ENCODE results near the gene GHSR.

Gene GHSR, protein sequence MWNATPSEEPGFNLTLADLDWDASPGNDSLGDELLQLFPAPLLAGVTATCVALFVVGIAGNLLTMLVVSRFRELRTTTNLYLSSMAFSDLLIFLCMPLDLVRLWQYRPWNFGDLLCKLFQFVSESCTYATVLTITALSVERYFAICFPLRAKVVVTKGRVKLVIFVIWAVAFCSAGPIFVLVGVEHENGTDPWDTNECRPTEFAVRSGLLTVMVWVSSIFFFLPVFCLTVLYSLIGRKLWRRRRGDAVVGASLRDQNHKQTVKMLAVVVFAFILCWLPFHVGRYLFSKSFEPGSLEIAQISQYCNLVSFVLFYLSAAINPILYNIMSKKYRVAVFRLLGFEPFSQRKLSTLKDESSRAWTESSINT

DNA sequence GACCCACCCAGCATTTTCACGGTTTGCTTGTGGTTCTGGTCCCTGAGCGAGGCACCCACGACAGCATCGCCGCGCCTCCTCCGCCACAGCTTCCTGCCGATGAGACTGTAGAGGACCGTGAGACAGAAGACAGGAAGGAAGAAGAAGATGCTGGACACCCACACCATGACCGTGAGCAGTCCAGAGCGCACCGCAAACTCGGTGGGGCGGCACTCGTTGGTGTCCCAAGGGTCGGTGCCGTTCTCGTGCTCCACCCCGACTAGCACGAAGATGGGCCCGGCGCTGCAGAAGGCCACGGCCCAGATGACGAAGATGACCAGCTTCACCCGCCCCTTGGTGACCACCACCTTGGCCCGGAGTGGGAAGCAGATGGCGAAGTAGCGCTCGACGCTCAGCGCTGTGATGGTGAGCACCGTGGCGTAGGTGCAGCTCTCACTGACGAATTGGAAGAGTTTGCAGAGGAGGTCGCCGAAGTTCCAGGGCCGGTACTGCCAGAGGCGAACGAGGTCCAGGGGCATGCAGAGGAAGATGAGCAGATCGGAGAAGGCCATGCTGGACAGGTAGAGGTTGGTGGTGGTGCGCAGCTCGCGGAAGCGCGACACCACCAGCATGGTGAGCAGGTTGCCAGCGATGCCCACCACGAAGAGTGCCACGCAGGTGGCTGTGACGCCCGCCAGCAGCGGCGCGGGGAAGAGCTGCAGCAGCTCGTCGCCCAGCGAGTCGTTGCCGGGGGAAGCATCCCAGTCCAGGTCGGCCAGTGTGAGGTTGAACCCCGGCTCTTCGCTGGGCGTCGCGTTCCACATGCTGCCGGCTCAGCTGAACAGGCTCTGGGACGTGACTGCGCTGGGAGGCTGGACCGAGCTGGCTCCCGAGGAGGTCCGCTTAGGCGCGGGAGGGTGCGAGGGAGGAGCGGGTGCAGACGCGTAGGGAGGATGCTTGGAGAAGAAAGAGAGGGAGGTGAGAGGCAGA lies at the start of gene GHSR:
Gene GHSR, minus strand, starts transcription at position 846 of the 969 bp plus-strand sequence. Its CDS starts 43 bp downstream, at position 803.
- no peak for DNase-seq

DNA sequence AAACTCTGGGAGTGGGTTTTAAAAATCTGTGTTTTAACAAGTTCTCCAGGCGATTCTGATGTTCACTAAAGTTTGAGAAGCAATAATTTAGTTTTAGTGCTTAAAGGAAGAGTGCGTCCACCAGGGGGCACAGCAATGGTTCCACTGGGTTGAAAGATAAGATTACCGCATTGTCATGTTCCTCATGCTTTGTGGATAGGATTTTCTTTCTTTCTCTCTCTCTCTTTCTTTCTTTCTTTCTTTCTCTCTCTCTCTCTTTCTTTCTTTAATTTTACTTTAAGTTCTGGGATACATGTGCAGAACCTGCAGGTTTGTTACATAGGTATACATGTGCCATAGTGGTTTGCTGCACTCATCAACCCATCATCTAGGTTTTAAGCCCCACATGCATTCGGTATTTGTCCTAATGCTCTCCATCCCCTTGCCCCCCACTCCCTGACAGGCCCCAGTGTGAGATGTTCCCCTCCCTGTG lies 42.0 kb upstream of the GHSR start:
- peak; percentile 83 to 86 for DNase-seq

DNA sequence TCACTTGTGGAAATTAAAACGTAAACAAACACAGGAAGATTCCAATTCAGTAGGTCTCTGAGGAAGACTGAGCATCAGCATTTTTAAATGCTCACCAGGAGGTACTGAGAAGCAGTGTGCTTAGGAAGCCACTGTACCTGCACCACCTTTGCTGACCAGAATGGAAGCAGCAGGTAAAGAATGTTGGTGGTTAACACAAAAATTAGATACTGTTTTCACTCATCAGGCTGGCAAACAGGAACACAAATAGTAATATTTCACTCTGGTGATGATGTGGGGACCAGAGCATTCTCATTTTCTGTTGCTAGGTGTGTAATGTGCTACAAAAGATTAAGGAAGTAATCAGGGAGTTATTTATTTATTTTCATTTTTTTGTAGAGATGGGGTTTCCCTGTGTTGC lies 29.9 kb upstream of the GHSR start:
- no peak for DNase-seq

DNA sequence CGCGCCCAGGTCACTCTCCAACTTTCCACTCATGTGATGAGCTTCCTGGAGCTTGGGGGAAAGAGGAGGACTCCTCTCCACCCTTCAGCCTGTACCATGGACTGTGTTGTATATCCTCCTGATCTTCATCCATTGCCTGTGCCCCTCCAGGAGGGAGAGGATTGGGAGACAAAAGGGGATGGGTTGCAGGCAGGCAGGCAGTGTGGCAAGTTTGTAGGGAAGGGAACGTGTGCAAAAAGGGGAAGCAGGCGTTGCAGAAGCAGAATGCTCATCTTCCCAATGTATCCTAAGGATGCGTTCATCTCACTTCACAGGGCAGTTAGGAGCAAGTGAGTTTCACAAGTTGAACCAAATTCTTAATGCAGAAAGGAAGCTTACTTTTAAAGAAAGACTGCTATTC lies 28.1 kb upstream of the GHSR start:
- DNase-seq, result peak; percentile 75

DNA sequence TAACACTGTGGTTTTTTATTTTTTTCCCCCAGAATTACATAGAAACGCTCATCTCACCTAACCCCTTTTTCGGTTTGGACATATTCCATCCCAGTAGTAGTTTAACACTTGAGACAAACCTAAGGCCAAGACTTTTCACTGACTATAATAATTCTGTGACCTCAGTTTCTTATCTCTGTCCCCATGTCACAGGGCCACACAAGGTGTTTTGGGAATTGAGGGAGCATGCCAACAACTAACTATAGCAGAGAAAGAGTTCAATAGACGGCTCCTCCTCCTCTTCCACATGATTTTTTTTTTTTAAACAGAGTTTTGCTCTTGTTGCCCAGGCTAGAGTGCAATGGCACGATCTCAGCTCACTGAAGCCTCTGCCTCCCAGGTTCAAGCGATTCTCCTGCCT lies 27.4 kb upstream of the GHSR start:
- no peak for DNase-seq

DNA sequence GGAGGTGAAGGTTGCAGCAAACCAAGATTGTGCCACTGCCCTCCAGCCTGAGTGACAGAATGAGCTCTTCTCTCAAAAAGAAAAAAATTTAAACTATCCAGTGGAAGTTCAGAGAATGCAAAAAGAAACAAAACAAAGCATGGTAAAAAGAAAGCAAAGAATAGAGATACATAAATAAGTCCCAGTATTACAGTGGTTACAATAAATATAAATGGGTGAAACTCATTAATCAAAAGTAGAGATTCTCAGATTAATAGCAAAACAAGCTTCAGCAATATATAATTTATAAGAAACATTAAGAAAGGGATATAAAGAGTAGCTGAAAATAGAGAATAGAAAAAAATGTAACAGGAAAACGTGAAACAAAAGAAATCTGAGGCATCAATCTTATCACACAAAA lies 23.6 kb upstream of the GHSR start:
- DNase-seq, result no peak

DNA sequence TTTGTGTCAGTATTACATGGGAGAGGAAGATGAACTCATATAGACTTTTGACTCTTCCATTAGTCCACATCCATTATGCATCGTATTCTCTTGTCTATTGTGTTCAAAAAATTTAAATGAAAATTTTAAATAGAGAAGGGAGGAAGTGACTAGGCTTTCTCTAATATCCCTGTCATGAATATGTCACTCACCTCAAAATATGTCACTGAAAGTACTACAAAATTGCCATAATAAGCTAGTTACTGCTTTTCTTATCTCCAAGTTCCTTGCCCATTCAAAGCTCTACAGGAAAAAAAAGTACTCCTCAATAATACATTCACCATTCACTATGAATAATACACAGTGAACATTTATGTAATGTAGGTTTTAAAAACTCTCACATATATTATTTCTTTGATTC lies 22.3 kb upstream of the GHSR start:
- no peak for DNase-seq

DNA sequence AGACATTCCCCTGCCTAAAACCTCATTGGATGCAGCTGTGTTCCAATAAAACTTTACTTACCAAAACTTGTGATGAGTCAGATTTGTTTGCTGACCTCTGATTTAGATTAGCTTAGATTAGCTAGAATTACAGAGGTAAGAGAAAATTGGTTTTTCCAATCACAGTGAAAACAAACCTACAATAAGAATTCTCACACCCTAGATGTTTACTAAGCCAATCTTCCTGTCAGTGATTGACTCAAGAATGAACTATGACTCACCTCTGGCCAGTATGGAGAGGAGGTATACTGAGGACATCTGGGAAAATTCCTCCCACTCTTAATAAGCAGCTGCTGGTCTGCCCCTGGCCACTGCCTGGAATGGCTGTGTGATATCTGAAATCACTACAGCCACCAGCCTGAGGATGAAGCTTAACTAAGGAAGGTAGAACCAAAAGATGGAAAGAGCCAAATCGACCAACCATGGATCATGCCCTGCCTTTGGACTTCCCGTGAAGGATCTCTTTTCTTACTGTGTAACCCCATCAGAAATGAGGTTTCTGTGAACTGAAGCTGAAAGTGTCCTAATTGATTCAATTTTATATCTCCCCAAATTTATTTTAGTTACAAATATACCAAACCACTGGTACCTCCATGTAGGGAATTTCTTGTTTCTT lies 19.0 kb upstream of the GHSR start:
- no peak for DNase-seq

DNA sequence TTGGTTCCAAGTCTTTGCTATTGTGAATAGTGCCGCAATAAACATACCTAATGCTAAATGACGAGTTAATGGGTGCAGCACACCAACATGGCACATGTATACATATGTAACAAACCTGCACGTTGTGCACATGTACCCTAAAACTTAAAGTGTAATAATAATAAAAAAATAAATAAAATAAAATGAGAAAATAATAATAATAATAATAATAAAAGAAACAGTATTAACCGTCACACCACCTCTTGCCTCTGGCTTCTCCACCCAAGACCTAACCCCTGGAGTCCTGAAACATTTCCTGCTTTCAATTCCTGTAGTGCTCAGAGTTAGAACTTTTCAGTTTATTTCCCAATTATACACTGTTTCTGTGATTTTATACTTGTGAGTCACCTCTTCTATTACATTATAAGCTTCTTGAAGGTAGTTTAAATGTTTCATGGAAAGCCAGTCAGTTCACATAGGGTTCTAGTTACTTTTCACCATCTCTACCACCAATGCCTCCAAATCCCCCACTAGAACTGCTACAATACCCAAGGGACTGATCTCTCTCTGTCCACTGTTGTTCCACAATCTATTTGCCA lies 18.4 kb upstream of the GHSR start:
- DNase-seq, result no peak

DNA sequence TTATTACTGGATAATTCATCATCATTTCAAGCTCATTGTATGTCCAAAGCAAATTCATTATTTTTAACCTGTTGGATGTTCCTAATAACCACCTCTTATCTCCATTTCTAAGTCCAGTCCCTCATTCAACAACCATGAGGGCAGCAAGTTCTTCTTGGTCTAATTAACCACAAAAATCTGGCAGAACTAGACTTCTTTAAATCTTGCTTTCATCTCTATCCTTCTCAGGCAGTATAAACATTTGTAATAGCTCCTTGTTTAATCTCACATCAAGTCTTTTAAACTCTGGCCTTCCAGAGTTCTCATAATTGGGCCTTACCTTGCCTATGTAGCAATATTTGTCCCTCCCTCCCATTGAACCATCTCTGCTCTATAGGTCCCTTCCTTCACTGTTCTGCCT lies 17.0 kb upstream of the GHSR start:
- no peak for DNase-seq

DNA sequence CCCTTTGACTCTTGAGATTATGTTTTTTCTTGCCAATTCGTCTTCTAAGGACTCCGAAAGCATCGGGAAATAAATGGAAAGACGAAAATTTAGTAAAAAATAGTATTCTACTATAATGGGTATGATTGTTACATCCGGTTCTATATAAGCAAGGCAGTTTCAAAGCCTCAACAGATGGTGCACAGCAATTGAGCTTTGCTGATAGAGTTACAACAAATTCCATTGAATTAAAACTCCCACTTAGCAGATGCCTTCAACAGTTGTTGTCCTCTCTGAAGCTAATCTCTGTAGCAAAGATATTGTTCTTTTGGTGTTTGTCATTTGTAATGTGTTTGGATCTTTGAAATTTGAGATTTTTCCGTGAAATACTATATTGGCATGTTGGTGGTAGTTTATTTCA lies 16.1 kb upstream of the GHSR start:
- DNase-seq, result no peak

DNA sequence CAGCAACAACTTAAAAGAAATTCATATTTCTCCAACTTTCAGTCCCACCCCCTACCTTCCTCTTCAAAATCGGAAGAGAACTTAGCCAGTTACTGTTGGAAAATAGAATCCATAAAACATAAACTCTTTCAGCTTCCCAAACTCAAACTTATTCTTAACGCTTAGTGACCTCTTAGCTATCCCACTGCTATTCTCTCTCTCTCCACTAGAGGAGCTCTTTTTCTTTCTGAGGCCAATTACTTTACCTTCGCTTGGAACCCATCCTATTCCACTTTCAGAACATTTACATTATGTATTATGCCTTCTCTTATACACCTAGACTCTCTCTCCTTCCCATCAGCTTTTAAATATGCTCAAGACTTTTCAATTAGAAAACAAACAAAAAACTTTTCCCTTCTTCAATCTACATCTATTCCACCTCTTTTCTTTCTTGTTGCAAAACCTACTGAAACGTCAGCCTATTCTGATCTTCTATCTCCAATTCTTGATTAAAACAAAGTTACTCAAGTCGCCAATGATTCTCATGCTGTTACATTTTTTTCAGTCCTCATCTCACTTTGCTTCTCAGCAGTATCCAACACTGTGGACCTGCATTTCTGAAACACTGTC lies 13.4 kb upstream of the GHSR start:
- DNase-seq, result peak; percentile 62 to 79

DNA sequence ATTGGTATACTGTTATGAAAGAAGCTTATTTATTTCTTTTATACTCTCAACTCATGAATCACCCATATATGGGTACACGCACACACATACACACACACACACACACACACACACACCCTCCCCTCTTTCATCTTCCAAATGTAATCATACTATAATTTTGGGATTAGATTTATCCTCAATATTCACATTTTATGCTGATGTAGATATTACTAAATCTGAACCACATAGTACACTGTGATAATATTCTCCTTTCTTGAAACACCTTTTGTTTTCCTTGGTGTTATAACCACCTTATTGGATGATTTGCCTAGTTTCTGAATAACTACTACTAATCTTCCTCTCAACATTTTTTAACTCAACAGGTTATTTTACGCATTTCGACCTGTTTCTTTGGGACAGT lies 8.1 kb upstream of the GHSR start:
- no peak for DNase-seq

DNA sequence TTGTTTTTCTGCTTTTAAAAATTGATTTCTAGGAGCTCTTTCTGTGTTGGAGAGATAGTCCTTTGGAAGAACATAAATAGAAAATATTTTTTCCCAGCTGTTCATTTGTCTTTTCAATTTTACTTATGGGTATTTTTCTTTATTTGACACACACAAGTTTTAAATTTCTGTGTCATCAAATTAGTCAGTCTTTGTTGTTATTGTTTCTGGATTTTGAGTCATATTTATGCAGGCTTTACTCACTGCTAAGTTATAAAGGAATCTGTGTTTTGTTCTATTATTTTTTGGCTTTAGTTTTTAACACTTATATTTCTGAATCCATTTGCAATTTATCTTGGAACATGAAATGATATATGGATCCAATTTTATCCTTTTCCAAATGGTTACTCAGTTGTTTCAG lies 5.9 kb upstream of the GHSR start:
- no peak for DNase-seq

DNA sequence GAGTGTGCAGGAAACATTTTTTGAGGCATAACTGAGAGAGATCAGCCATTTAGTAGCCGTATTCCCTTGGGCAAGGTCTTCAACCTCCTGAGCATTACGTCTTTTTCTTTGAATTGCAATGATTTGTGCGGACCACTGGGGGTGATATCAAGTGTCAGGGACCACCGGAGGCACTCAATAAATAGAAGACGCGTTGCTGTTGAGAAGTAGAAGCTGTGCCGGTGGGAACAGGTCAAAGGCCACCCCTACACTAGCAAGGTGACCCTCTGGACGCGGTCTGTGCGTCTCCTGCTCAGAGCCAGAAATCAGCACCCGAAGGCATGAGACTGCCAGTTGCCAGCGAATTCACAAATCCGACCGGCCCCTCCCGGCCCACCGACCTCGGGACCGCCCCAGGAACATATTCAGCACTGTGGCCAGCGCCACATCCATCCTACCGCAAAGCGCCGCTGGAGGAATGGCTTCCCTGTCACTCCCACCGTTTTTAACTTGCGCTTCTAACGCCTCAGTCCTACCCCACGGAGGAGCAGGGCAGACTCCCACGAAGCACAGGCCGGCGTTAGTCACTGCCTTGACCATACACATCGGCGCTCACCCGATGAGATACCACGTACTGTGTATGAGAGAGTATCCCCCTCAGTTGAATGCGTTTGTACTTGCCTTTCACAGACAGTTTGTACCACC lies 1.4 kb upstream of the GHSR start:
- DNase-seq, result no peak

DNA sequence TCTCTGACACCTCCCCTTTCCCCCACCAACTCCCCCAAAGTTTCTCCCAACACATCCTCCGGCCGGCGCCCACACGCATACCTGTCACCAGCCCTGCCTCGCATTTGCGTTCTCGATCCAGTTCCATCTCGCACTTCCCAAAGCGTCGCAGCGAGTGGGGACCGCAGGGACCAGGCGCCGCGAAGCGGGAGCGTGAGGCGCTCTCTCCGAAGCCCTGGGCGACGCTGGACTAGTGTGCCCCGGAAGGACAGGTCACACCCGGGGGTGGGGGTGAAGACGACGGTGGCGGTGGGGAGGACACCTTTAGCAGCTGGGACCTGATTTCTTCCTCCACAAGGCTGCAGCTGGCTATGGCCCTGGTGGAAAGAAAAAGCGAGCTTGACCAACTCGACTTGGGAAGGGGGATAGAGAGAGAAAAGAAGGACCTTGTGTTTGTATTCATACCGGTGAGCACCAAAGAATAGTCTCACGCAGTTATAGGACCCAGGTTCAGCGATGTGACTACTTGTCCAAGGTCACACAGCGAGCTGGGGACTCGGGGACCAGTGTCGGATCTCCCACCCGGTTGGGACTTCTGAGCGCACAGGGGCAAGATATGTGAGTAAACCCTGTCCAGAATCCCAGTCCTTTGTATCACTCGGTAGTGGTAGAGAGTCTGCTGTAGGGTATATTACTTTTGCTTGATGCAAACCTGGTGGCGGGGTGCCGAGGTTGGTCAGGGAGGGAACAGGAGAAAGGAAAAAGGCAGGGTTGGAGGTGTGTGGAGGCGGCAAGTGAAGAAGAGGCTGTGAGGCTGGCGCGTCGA lies 607 bp upstream of the GHSR start:
- DNase-seq, result no peak

DNA sequence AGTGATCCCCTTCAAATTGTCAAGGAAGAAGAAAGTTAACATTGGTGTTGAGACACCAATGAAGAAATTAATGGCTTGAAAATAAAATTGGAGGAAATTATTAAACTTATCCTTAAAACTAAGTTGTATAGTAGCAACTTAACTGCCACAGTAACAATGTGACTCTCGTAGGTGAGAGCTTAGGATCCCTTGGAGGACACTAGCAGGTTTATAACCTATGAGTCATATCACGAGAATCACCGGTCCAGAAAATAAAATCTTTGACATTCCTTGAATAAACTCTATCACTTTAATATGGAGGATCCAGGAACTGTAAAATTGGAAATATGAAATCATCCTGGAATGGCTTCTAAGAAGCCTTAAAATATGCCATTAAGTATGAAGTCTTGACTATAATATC lies 2.1 kb downstream of the GHSR start:
- DNase-seq, result no peak

DNA sequence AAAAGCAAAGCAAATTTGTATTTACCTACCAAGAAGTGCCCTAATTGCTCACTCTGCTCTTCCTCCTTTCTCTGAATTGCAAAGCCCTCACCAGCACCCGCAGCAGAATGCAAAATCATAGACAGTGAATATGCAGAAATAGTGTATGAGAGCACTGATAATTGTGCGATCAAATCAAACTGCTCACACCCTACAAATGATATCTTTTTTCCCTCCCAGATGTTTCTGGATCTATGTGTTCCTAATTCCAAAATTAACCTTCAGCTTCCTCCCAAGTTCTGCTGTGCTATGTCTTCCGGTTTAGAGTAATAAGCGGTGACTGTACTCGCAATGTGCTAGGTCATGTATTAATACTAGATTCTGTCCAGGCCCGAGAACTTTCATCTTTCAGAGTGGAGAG lies 3.4 kb downstream of the GHSR start:
- peak; percentile 85 to 91 for DNase-seq

DNA sequence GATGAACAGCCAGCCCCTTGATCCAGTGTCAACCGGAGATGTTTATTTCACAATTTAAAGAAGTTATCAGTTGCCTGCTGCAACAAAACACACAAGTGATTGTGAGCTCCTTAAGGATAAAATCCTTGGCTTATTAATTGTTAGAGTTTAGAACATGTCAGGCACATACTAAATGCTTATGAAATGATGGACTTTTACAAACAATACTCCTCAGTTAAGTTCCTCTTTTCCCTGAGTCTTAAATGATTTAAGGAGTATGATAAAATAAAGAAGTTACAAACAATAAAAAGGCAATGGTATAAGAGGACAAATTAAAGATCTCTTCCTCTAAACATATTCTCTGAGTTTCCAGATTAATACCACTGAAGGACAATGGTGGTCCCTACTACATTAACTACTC lies 5.7 kb downstream of the GHSR start:
- peak in 1 of 2 experiments; percentile 13 for DNase-seq

DNA sequence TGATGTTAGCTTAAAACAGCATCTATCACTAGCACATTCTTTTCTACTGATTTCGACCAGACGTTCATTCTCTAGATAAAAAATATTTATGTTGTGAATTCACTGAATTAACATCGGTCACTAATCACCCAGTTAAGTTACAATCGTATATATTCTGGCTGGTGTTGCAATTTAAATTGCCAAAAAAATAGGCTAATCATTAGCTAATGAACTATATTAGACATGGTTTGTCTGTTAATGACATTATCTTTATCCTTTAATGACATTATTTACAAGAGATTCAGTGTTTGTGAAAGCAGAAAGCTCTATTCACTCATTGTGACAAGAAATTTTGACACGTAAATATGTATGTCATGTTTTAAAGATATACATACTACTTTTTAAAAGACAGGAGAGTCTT lies 6.7 kb downstream of the GHSR start:
- no peak for DNase-seq

DNA sequence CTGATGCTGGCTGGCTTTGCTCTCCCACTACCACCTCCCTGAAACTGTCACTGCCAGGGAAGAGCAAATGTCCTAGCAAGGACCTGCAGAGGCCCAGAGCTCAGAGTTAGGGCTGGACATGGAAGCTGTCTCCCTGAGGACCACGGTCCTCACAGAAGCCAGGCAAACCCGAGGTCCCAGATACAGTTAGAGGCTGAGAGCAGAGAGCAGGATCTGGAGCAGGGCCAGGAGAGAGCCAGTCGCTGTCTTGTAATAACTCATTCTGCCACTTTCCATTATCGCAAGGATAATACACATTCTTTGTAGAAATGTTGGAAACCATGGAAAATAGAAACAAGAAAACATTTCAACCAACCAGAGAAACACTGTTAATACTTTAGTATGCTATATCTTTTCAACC lies 10.1 kb downstream of the GHSR start:
- no peak for DNase-seq

Data from Kasumi-1 (cell line).